Measurements from ENCODE around the gene DCAF6.

DCAF6 gene

GRCh38 chr1:167934426-167935215, 1.9 kb upstream of the DCAF6 start:
- Histone ChIP-seq H3K4me3 (ENCODE audit: low read depth in 1 of 5, low read length in 5 of 5) (peak overlapping the region; percentile 94 to 98 (median 96)), H3K27ac (ENCODE audit: low read depth, low read length) (peak overlapping the region; percentile 97), H3K27me3 (ENCODE audit: control insufficient read depth in 5 of 5, insufficient read depth in 4 of 5, low read length in 5 of 5) (no peaks in the 10 kb centered on the region), H3K36me3 (ENCODE audit: control insufficient read depth in 5 of 5, insufficient read depth in 5 of 5, low read length in 5 of 5) (no peaks in the 10 kb centered on the region), H3K4me1 (ENCODE audit: control insufficient read depth in 5 of 5, insufficient read depth in 5 of 5, low read length in 5 of 5) (peaks cover 0 to 46% (median 36%) of the 10 kb centered on the region in 5 donors), H3K9me3 (ENCODE audit: control insufficient read depth in 5 of 5, low read length in 5 of 5) (no peaks in the 10 kb centered on the region), H3K9ac (ENCODE audit: low read length in 5 of 5) (peak overlapping the region; percentile 91 to 99 (median 97))

- Histone ChIP-seq H3K27ac (ENCODE audit: low read depth, low read length) (peak overlapping the region; percentile 97), H3K27me3 (ENCODE audit: control insufficient read depth in 5 of 5, insufficient read depth in 4 of 5, low read length in 5 of 5) (no peaks in the 10 kb centered on the region), H3K4me3 (ENCODE audit: low read depth in 1 of 5, low read length in 5 of 5) (peak overlapping the region; percentile 94 to 98 (median 96)), H3K36me3 (ENCODE audit: control insufficient read depth in 5 of 5, insufficient read depth in 5 of 5, low read length in 5 of 5) (no peaks in the 10 kb centered on the region), H3K9ac (ENCODE audit: low read length in 5 of 5) (peak overlapping the region; percentile 91 to 99 (median 97)), H3K9me3 (ENCODE audit: control insufficient read depth in 5 of 5, low read length in 5 of 5) (no peaks in the 10 kb centered on the region), H3K4me1 (ENCODE audit: control insufficient read depth in 5 of 5, insufficient read depth in 5 of 5, low read length in 5 of 5) (peaks cover 0 to 43% (median 36%) of the 10 kb centered on the region in 5 donors)
These were observed 1.0 kb upstream of the DCAF6 start for GRCh38 chr1:167935216-167936067.

GRCh38 chr1:167936930-167937708, 636 bp downstream of the DCAF6 start, which contains the start of gene MPC2:
Gene MPC2, minus strand, starts transcription at chr1:167937072. Its CDS starts 1,231 bp downstream, at chr1:167935841.
- Histone ChIP-seq H3K27me3 (ENCODE audit: control insufficient read depth in 5 of 5, insufficient read depth in 4 of 5, low read length in 5 of 5) (no peaks in the 10 kb centered on the region), H3K36me3 (ENCODE audit: control insufficient read depth in 5 of 5, insufficient read depth in 5 of 5, low read length in 5 of 5) (no peaks in the 10 kb centered on the region), H3K9ac (ENCODE audit: low read length in 5 of 5) (peak within 1 kb of the TSS; percentile 81 to 99 (median 97)), H3K9me3 (ENCODE audit: control insufficient read depth in 5 of 5, low read length in 5 of 5) (no peaks in the 10 kb centered on the region), H3K4me1 (ENCODE audit: control insufficient read depth in 5 of 5, insufficient read depth in 5 of 5, low read length in 5 of 5) (peaks cover 0 to 43% (median 36%) of the 10 kb centered on the region in 5 donors), H3K27ac (ENCODE audit: low read depth, low read length) (peak within 1 kb of the TSS; percentile 97), H3K4me3 (ENCODE audit: low read depth in 1 of 5, low read length in 5 of 5) (peak within 1 kb of the TSS; percentile 94 to 99 (median 96))

DNA sequence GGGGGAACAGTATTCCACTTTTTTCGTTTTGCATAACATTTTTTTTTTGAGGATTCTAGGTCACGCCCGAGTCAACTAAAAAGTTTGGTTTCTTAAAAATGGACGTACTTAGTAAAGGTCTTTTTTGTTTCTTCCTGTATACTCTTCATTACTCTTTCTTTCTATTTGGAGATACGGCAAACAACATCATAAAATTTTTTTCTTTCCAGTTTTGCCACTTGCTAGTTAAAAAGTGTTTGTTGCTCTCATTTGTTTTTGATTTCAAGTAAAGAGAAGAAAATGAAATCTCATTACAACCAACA, 1.2 kb downstream of the DCAF6 start:
- H3K9me3 ChIP-seq (ENCODE audit: control insufficient read depth in 5 of 5, low read length in 5 of 5) = no peaks in the 10 kb centered on the region
- H3K27ac ChIP-seq (ENCODE audit: low read depth, low read length) = peak overlapping the region; percentile 97
- H3K9ac ChIP-seq (ENCODE audit: low read length in 5 of 5) = peak overlapping the region; percentile 6 to 99 (median 95)
- H3K4me1 ChIP-seq (ENCODE audit: control insufficient read depth in 5 of 5, insufficient read depth in 5 of 5, low read length in 5 of 5) = peaks cover 0 to 42% (median 36%) of the 10 kb centered on the region in 5 donors
- no peaks in the 10 kb centered on the region for H3K36me3 ChIP-seq (ENCODE audit: control insufficient read depth in 5 of 5, insufficient read depth in 5 of 5, low read length in 5 of 5)
- peak overlapping the region; percentile 79 to 99 (median 95) for H3K4me3 ChIP-seq (ENCODE audit: low read depth in 1 of 5, low read length in 5 of 5)
- H3K27me3 ChIP-seq (ENCODE audit: control insufficient read depth in 5 of 5, insufficient read depth in 4 of 5, low read length in 5 of 5) = no peaks in the 10 kb centered on the region

DNA sequence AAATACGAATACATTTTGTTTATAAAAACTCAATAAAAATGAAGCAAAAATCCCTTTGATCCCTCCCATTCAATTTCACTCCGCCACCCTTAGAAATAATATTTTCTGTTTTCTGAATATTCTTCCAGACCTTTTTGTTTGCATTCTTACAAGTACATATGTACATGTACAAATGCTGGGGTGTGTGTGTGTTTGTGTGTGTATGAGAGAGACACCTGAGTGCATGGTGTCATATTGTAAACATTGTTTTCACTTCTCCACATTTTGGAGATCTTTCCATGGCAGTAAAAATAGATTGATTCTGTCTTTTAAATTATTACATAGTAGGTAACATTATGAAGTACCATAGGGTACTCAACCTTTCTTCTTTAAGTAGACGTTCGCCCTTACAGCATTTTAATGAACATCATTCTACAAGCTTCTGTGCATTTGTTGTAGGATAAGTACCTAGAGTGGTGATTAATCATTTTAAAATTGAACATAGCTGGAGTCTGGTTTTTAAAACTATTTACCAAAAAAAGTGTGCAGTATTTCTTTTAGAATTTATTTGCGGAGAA, 1.7 kb downstream of the DCAF6 start:
- peak overlapping the region; percentile 97 for H3K27ac ChIP-seq (ENCODE audit: low read depth, low read length)

GRCh38 chr1:167940264-167940663, 3.8 kb downstream of the DCAF6 start:
- no peak overlapping the region for H3K27ac ChIP-seq (ENCODE audit: low read depth, low read length)
- H3K27me3 ChIP-seq (ENCODE audit: control insufficient read depth in 5 of 5, insufficient read depth in 4 of 5, low read length in 5 of 5) = no peaks in the 10 kb centered on the region
- peaks cover 0 to 19% (median 13%) of the 10 kb centered on the region in 5 donors for H3K4me1 ChIP-seq (ENCODE audit: control insufficient read depth in 5 of 5, insufficient read depth in 5 of 5, low read length in 5 of 5)
- H3K36me3 ChIP-seq (ENCODE audit: control insufficient read depth in 5 of 5, insufficient read depth in 5 of 5, low read length in 5 of 5) = no peaks in the 10 kb centered on the region
- H3K4me3 ChIP-seq (ENCODE audit: low read depth in 1 of 5, low read length in 5 of 5) = no peak overlapping the region
- H3K9me3 ChIP-seq (ENCODE audit: control insufficient read depth in 5 of 5, low read length in 5 of 5) = no peaks in the 10 kb centered on the region
- H3K9ac ChIP-seq (ENCODE audit: low read length in 5 of 5) = no peak overlapping the region

More for the DNA sequence above, 1.7 kb downstream of the DCAF6 start:
- no peaks in the 10 kb centered on the region for H3K36me3 ChIP-seq (ENCODE audit: control insufficient read depth in 5 of 5, insufficient read depth in 5 of 5, low read length in 5 of 5)
- H3K4me1 ChIP-seq (ENCODE audit: control insufficient read depth in 5 of 5, insufficient read depth in 5 of 5, low read length in 5 of 5) = peaks cover 0 to 38% (median 34%) of the 10 kb centered on the region in 5 donors
- no peaks in the 10 kb centered on the region for H3K9me3 ChIP-seq (ENCODE audit: control insufficient read depth in 5 of 5, low read length in 5 of 5)
- peak overlapping the region in 3 of 5 donors; percentile 95 to 99 (median 96) for H3K9ac ChIP-seq (ENCODE audit: low read length in 5 of 5)
- no peaks in the 10 kb centered on the region for H3K27me3 ChIP-seq (ENCODE audit: control insufficient read depth in 5 of 5, insufficient read depth in 4 of 5, low read length in 5 of 5)
- peak overlapping the region; percentile 79 to 99 (median 95) for H3K4me3 ChIP-seq (ENCODE audit: low read depth in 1 of 5, low read length in 5 of 5)

GRCh38 chr1:167943541-167943940, 7.1 kb downstream of the DCAF6 start:
- Histone ChIP-seq H3K27ac (ENCODE audit: low read depth, low read length) (no peak overlapping the region), H3K4me1 (ENCODE audit: control insufficient read depth in 5 of 5, insufficient read depth in 5 of 5, low read length in 5 of 5) (peaks cover 0 to 8% (median 2%) of the 10 kb centered on the region in 5 donors), H3K9me3 (ENCODE audit: control insufficient read depth in 5 of 5, low read length in 5 of 5) (no peaks in the 10 kb centered on the region), H3K4me3 (ENCODE audit: low read depth in 1 of 5, low read length in 5 of 5) (no peak overlapping the region), H3K36me3 (ENCODE audit: control insufficient read depth in 5 of 5, insufficient read depth in 5 of 5, low read length in 5 of 5) (no peaks in the 10 kb centered on the region), H3K27me3 (ENCODE audit: control insufficient read depth in 5 of 5, insufficient read depth in 4 of 5, low read length in 5 of 5) (no peaks in the 10 kb centered on the region), H3K9ac (ENCODE audit: low read length in 5 of 5) (no peak overlapping the region)

- no peaks in the 10 kb centered on the region for H3K9me3 ChIP-seq (ENCODE audit: control insufficient read depth in 5 of 5, low read length in 5 of 5)
- H3K36me3 ChIP-seq (ENCODE audit: control insufficient read depth in 5 of 5, insufficient read depth in 5 of 5, low read length in 5 of 5) = peaks cover 3 to 11% (median 10%) of the 10 kb centered on the region in 5 donors
- peaks cover 0 to 3% (median 0%) of the 10 kb centered on the region in 5 donors for H3K4me1 ChIP-seq (ENCODE audit: control insufficient read depth in 5 of 5, insufficient read depth in 5 of 5, low read length in 5 of 5)
- H3K9ac ChIP-seq (ENCODE audit: low read length in 5 of 5) = no peak overlapping the region
- H3K27ac ChIP-seq (ENCODE audit: low read depth, low read length) = no peak overlapping the region
- no peak overlapping the region for H3K4me3 ChIP-seq (ENCODE audit: low read depth in 1 of 5, low read length in 5 of 5)
- no peaks in the 10 kb centered on the region for H3K27me3 ChIP-seq (ENCODE audit: control insufficient read depth in 5 of 5, insufficient read depth in 4 of 5, low read length in 5 of 5)
These were observed 11.2 kb downstream of the DCAF6 start for GRCh38 chr1:167947733-167948132.

- Histone ChIP-seq H3K27ac (ENCODE audit: low read depth, low read length) (no peak overlapping the region), H3K4me3 (ENCODE audit: low read depth in 1 of 5, low read length in 5 of 5) (no peak overlapping the region), H3K9ac (ENCODE audit: low read length in 5 of 5) (no peak overlapping the region), H3K4me1 (ENCODE audit: control insufficient read depth in 5 of 5, insufficient read depth in 5 of 5, low read length in 5 of 5) (peaks cover 0 to 3% (median 0%) of the 10 kb centered on the region in 5 donors), H3K27me3 (ENCODE audit: control insufficient read depth in 5 of 5, insufficient read depth in 4 of 5, low read length in 5 of 5) (no peaks in the 10 kb centered on the region), H3K36me3 (ENCODE audit: control insufficient read depth in 5 of 5, insufficient read depth in 5 of 5, low read length in 5 of 5) (peaks cover 14 to 28% (median 20%) of the 10 kb centered on the region in 5 donors), H3K9me3 (ENCODE audit: control insufficient read depth in 5 of 5, low read length in 5 of 5) (no peaks in the 10 kb centered on the region)
These were observed 13.3 kb downstream of the DCAF6 start for GRCh38 chr1:167949785-167950184.

Measured in subcutaneous abdominal adipose tissue (tissue), 5 donors.